GM10847 (cell line): ENCODE measurements around the gene RTRAF.

ENCODE experiments used
- POLR2A ChIP-seq: IDR thresholded peaks from 2 replicates; pipeline ENCODE4 v1.6.1; 2011; ENCODE audit not compliant: insufficient read length; ENCODE audit errors: extremely low read depth

The RTRAF gene

GRCh38 chr14:52007637-52008036 lies 18.3 kb downstream of the RTRAF start:
- no peak for TF ChIP-seq POLR2A

- no peak for TF ChIP-seq POLR2A
Observed at GRCh38 chr14:52008136-52008535, 18.8 kb downstream of the RTRAF start.

- no peak for TF ChIP-seq POLR2A
Observed at GRCh38 chr14:52010173-52010693, 20.9 kb downstream of the RTRAF start.

DNA sequence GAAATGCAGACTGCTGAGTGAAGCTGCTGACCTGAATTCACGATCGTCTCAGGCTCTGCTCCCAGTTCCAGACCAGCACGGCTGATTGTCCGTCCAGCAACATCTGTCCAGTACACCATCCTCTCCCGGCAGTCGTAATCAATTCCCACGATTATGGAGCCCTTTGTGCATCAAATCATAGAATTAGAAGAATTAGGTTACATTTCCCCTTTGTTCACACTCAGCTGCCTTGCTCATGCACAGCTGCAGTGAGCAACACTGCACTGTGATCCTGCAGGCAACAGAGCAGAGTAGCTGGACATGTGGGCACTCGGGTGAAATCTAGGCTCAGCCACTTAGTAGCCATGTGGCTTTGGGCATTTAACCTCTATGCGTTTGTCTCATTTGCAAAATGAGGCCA lies 22.2 kb downstream of the RTRAF start:
- TF ChIP-seq POLR2A: no peak

GRCh38 chr14:52012635-52013034 lies 23.3 kb downstream of the RTRAF start:
- no peak for TF ChIP-seq POLR2A

GRCh38 chr14:52013984-52014600 lies 24.7 kb downstream of the RTRAF start:
- TF ChIP-seq POLR2A: no peak

DNA sequence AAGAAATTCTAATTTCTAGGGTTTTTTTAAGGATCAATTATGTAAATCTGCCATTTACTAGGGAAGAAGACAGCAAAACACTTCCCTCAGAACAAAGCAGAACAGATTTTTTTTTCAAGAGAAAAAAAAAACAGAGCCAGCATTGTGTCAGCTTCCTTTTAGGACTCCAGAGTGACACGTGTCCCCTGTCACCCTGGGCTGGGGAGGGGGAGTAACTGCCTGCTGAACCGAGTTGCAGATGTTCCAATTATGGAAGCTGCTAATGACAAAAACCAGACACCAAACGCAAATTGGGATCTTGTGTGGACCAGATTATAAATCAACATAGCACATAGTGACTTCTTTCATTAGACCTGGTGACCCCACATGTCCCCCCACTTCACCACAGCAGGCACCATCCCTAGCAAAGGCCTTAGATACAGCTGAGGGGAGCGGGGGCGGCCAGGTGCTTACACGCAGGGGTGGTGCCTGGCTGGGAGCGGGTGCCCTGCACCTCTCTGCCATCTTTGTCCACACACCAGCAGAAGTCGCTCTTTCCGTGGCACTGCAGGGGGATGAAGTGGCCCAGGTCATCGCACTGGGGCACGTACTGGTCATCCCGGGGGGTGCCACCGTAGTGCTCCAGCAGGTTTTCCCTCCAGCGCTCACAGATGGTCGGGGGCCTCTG lies 25.4 kb downstream of the RTRAF start:
- TF ChIP-seq POLR2A: no peak

DNA sequence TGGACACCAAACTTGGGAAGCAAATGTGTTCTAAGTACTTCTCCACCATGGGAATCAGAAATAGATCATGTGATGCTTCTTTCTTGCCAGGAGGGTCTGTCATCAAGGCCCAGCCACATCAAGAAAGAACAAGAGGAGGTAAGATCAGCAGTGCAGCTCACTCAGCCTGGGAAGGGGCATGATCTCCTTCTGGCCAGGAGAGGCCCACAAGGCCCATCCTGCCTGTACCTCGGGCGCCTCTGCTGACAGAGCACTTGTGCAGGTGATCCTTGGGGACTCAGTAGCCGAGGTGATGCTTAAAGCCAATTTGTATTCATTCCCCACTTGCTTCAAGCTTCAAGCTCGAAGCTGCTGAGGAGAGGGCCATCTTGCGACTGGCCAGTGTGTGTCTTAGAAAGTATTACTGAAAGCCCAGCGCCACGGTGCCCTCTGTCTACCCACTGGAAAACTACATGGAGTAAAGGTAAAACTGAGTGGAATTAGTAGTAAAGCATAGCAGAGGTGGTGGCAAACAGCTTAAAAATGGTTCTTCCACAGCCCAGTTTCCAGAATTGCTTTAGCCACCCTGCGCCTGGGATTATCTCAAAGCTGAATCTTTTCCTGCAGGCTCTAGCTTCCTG lies 26.2 kb downstream of the RTRAF start:
- TF ChIP-seq POLR2A: no peak

DNA sequence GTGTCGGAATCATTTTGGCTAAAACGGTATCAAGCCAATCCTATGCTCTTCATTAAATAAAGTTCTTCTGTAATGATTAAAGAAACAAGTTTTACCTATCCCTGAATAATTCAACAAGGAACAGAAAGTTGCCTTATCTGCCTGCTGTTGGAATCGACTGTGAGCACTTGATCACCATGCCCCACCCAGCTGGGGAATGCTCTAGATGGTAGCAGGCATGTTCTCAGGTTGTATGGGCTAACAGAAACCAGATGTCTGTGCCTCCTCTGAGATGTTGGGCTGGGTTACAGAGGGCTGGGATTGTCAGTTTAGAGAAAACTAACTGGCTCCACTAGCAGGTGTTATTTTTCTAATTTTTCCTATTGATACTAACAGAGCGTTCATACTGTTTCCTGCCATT lies 28.9 kb downstream of the RTRAF start:
- TF ChIP-seq POLR2A: no peak

DNA sequence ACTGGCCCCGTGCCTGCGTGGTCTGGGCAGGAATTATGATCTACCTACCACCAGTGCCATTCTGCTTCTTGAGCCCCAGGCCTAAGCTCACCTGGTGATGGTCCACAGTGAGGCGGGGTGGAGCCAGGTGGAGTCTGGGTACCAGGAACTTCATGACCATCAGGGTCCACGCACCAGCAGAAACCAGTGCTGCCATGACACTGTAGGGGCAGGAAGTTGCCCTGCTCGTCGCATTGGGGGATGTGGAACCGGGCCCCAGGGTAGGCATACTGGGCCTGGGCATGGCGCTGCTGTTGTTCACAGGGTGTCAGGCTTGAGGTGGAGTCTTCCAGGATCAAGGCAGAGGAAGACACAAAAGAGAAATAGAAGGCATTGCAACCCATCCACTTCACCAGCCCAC lies 29.6 kb downstream of the RTRAF start:
- TF ChIP-seq POLR2A: no peak

GRCh38 chr14:52020161-52020714 lies 30.9 kb downstream of the RTRAF start:
- TF ChIP-seq POLR2A: no peak

GRCh38 chr14:52020866-52021717 lies 31.7 kb downstream of the RTRAF start:
- no peak for TF ChIP-seq POLR2A

DNA sequence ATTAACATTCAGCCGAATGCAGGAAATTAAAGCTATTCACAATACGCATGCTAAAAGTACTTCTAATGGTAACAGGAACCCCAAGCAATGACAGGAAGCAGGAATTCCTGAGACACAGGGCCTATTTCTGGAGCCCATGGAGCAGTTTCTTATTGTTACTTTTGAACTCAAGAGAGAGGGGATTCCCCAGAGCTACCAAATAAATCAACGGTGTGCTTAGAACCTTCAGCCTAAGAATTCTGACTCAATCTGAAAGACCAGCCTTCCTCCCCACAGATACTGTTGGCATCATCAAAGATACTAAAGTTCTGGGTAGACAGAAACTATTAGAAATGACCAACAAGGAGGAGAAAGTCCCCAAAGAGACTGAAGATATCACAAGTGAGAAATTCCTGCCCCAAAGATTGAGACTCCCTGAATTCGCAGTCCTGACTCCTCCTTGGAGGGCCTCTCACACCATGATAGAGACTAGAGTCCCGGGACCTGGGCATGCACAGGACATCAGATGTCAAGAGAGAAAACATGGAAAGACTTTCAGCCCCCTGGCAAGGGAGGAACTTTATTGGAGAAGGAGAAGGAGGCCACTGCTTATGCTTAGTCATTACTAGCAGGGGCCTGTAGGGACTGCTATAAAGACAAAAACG lies 32.7 kb downstream of the RTRAF start:
- no peak for TF ChIP-seq POLR2A

- no peak for TF ChIP-seq POLR2A
Observed at GRCh38 chr14:52023518-52023917, 34.2 kb downstream of the RTRAF start.

- TF ChIP-seq POLR2A: no peak
Observed at GRCh38 chr14:52025310-52025709, 36.0 kb downstream of the RTRAF start.
